HG02610 (cell line): ENCODE measurements around the gene JRKL.
"Not testable (repeated sequence)": the region's sequence is repeated elsewhere in the genome, so short reads cannot be mapped to it uniquely, and the experiment has no call there.

ENCODE experiments used
- ATAC-seq: cut with Tn5 transposase; IDR thresholded peaks from one replicate; pipeline ENCODE4 v1.9.1; 2021; ENCODE audit warnings: mild to moderate bottlenecking, moderate library complexity; ENCODE audit not compliant: unreplicated experiment

The JRKL gene

DNA sequence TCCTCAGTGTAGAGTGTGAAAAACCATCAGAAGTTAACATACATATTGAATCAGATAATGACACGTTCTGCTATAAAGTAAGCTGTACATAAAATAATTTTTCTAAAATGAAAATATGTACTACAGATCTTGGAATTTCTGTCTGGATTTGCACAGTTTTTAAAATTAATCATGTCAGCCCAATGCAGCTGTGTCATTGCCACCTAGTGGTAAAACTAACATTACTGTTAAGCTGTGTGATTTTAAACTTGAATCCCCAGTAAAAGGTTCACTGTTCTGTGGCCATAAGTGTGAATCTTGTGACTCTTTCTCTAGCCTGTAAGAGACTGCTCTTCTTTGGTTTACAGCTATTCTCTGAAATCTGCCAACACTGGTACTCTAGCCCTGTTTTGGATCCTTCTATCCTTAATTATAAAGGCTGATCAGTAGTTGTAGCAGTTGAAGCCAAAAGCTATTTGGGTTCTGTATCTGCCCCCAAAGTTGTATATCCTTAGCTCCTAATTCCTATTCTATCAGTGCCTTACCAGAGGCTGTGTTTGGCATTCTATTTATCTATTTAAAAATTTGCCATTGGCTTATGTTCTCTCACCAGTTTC, 4.0 kb downstream of the JRKL start:
- no peak for ATAC-seq

DNA sequence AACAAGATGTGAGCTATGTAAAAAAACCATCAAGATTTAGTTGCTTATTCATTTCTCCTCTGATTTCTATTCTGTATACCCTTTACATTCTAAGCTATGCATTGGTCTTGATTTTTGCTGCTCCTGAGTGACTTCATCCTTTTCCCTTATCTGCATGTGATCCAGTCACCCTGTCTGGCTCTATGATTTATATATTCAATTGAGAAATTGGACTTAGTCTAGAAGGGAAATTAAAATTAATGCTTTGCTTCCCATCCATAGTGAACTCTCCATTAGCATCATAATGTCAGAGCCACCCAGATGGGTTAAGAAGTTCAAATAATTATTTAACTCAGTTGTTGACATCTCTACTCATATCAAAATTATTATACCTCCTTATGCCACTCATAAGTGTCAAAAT, 5.0 kb downstream of the JRKL start:
- no peak for ATAC-seq

DNA sequence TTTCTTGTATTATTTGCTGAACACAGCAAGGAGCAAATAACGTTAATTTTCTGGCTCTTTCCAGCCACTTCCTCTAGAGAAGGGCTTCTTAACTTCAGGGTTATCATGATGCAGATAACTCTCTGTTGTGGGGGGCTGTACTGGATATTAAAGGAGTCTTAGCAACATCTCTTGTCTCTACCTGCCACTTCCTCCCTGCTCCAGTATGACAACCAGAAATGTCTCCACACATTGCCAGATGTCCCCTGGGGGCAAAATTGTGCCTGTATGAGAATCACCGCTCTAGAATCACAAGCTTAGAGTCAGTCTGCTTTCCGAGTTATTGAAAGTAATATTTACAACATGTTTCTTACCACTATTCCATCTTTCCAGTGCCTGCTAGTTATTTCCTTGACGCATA, 6.8 kb downstream of the JRKL start:
- ATAC-seq, result no peak

DNA sequence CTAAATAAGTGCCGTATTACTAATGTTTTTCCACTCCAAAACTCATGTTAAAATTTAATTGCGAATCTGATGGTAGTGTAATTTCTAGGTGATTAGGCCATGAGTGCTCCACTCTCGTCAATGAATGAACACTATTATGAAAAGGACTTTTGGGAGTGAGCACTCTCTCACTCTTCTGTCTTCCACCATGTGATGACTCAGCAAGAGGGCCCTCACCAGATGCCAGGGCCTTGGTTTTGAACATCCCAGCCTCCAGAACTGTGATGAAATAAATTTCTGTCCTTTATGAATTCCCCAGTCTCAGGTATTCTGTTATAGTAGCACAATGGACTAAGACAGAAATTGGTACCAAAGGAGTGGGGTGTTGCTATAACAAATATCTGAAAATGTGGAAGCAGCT, 8.1 kb downstream of the JRKL start:
- no peak for ATAC-seq

DNA sequence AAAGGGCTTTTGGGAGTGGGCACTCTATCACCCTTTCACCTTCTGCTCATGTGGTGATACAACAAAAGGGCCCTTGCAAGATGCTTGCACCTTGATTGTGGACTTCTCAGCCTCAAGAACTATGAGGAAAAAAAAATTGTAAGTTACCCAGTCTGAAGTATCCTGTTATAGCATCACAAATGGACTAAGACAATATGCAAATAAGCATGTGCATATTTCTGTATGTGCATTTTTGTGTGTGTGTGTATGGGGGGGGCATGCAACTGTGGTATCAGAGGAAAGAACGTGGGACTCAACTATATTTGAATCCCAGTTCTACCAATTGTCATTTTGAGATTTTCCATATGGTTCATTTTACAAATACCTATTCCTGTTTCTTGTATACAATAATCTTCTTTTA, 10.9 kb downstream of the JRKL start:
- no peak for ATAC-seq

DNA sequence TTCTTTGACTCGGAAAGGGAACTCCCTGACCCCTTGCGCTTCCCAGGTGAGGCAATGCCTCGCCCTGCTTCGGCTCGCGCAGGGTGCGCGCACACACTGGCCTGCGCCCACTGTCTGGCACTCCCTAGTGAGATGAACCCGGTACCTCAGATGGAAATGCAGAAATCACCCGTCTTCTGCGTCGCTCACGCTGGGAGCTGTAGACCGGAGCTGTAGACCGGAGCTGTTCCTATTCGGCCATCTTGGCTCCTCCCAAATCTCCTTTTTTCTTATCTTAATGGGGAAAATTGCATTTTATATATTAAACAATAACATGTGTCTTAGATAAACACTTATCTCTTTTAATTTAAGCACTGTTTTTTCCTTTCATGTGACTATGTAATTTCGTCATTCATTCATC, 21.6 kb downstream of the JRKL start:
- ATAC-seq, result not testable (repeated sequence)

DNA sequence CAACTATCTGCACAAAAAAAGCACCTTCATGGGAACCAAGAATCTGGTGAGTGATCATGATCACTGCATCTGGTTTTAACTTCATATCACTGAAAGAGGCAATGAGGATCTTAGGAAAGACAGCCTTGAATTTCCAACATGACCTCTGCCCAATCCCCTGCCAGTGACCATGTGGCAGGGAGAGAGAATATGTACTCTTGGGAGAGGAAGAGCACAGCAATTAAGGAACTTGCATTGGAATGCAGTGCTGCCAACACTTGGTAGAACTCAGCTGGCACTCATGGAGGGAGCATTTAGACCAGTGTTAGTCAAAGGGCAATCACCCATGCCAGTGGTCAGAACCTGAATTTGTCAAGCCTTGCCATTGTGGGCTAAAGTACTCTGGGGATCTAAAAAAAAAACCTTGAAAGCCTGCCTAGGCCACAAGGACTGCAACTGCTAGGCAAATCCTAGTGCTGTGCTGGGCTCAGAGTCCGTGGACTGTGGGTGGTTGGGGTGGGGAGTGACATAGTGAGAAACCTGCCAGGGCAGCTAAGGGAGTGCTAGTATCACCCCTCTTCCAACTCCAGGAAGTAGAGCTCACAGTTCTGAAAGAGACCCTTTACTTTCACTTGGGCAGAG, 23.1 kb downstream of the JRKL start:
- no peak for ATAC-seq

DNA sequence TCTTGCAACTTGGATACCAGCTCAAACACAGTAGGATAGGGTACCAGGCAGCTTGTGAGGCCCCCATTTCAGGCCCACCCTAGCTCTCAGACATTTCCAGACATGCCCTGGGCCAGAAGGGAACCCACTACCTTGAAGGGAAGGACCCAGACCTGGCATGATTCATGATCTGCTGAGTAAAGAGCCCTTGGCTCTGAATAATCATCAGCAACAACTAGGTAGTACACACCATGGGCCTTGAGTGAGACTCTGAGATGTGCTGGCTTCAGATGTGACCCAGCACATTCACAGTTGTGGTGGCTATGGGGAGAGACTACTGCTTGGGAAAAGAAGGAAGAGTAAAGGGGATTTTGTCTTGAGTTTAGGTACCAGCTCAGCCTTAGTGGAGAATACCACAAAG, 23.6 kb downstream of the JRKL start:
- no peak for ATAC-seq

DNA sequence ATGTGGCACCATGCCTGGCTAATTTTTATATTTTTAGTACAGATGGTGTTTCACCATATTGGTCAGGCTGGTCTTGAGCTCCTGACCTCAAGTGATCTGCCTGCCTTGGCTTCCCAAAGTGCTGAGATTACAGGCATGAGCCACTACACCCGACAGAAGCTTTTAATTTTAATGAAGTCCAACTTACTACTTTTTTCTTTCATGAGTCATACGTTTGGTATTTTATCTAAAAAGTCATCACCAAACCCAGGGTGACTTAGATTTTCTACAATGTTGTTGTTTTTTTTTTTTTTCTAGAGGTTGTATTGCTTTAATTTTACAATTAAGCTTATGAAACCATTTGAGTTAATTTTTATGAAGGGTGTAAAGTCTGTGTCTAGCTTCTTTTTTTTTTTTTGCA, 34.9 kb downstream of the JRKL start:
- no peak for ATAC-seq

DNA sequence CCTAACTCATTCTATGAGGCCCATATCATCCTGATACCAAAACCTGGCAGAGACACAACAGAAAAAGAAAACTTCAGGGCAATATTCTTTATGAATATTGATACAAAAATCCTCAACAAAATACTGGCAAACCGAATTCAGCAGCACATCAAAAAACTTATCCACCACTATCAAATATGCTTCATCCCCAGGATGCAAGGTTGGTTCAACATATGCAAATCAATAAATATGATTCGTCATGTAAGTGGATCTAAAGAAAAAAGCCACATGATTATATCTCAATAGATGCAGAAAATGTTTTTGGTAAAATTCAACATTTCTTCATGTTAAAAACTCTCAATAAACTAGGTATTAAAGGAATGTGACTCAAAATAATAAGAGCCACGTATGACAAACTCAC, 40.9 kb downstream of the JRKL start:
- ATAC-seq, result no peak

DNA sequence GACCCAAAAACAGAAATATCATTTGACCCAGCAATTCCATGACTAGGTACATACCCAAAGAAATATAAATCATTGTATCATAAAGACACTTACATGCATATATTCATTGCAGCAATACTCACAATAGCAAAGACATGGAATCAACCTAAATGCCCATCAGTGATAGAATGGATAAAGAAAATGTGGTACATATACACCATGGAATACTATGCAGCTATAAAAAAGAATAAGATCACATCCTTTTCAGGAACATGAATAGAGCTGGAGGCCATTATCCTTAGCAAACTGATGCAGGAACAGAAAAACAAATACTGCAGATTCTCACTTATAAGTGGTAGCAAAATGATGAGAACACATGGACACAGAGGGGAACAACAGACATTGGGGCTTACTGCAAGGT, 42.8 kb downstream of the JRKL start:
- ATAC-seq, result not testable (repeated sequence)
